Right forelimb (tissue), 1 donor: ENCODE results near the gene MACF1.

Source experiments
- DNase-seq: peaks from one replicate; pipeline ENCODE4 v3.0.0-alpha.2; 2018

MACF1 gene

DNA sequence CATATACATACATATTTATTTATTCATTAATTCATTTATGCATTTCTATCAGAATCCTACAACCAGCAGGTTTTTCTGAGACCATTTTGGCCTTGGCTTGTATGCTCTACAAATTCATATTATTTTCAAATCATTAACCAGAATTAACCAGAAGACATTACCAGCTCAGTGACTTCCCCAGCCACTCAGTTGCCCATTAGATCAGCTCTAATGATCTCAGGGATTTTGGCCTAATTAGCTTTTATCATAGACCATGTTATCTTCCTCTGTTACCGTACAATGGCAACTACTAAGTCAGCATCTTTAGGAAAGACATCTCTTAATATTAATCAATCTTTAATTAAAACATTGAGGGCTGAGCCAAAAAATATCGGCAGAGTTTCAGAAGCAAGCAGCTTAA, 196.6 kb downstream of the MACF1 start:
- DNase-seq = no peak

DNA sequence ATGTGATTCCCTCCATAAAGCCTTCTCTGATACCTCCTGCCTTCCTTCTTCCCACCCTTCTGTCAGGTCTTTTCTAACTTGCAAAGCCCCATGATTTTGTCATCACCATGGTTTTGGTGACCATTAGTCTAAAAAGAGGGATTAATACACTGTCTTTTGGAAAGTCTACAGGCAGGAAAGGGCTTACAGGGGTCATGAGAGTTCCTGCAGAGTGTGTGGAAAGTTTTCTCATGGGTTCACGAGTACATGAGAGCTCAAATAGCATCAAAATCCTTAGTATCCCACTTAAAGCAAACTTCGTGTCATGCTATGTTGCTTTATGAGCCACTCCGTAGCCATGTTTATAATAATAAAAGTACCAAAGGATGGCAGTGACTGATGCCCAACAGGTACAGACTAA, 200.4 kb downstream of the MACF1 start:
- no peak for DNase-seq

DNA sequence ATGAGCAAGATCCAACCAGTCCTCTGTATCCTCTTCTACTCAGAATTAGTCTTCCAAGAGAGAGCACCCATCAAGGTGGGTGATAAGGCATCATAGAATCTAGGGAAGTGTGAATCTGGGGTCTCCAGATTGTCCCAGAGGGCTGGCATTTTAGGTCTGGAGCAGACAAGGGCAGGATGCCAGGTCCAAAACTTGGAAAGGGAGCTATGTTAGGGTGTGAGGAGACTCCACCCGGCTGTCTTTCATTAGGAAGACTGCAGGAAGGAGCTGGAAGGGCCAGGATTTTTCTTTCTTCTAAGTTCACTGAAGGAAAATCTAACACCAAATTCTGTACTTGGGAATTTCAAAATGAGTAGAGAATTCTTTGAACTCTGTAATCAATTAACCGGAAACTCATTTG, 200.9 kb downstream of the MACF1 start:
- DNase-seq = no peak

DNA sequence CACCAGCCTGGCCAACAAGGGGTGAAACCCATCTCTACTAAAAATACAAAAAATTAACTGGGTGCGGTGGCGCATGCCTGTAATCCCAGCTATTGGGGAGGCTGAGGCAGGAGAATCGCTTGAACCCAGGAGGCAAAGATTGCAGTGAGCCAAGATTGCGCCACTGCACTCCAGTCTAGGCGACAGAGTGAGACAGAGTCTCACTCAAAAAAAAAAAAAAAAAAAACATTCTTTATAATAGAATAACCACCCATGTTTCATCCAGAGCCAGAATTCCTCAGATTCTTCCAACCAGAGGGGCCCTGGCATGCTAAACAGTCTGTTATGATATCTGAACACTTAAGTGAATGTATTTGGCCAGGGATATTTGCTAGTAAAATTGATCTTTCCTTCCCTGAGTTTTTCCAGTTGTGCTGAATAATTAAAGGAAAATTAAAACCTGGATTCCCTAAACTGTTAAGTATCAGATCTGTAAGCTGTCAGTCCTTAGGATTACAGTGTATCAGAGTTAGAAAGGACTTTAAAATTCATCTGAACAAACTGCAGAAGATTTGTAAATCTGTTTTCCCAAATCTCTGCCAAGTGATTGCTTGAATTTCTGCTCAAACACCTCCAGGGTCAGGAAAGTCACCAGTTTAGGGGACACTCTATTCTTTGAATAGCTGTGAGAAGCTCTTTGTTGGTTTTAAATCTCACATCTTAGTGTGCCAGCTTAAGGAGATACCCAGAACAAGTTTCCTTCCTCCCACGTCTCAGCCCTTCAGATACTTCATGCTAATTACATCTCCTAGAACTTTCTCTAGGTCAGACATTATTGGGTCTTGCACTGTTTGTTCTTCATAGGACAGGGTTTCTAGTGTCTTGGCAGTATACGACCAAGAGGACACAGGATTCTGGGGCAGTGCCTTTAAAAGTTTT, 202.3 kb downstream of the MACF1 start:
- no peak for DNase-seq

DNA sequence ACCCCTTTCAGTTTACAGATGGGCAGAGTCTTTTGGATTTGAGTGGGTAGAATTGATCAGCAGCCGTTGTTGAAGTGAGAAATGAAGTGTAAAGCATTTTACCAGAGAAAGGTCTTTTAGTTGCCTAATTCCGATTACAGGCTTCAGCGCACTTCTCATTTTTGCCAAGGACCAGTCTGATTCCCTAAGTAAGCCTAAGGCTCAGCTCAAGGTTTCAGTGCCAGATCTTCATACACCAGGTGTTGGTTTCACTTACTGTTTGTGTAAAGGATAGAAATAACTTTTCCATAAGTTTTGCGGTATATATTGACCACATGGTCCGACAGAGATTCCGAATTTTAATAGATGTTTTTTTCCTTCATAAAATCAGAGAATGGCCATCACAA, 203.0 kb downstream of the MACF1 start:
- DNase-seq = no peak

DNA sequence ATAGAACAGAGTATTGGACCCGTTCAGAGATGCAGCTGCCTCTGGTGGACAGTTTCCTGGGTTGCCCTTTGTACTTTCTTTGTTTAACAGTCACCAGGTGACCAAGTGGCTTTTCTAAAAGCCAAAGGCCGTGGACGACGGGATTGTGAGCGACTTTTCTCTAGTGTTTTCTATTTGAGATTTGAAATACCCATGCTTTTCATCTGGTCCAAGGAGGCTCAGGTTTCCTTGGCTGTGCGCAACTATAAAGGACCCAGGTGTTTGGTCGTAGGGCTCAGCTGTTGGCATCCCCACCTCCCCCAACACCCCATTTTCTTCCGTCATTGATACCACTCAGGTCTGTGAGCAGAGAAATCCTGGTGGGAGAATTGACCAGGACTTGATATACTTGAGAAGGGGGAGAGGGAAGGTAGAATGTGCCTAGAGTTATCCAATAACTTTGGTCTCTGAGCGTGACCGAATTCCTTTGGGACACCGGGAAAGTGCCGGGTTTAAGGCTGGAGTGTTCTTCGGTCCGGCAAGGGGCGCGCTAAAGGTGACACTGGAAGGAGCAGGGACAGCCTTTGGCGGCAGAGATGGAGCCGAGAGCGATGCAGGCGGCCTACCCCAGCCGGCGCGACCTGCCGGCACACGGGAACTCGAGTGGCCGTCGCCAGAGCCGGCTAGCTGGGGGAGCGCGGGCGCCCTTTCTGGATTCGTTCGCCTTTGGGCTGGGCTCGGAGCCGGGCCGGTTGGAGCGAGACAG, 203.6 kb downstream of the MACF1 start:
- no peak for DNase-seq

DNA sequence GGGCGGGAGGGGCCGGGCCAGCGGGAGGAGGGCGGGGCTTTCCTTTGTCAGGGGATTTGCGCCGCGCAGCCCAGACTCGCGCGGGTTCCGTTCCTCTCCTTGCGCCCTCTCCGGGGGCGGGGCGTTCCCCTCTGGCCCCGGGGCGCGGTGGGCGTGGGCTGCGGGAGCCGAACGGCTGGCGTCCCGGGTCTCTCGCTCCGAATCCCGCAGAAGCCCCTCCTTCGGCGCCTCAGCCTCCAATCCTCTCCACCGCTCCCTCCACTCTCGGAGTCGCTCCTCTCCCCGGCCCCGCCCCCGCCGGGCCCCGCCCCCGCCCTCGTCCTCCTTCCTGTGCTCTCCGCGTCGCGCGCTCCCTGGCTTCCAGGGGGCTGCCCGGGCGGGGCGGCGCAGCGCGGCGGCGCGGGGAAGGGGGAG, 204.2 kb downstream of the MACF1 start:
- DNase-seq = peak; percentile 98

DNA sequence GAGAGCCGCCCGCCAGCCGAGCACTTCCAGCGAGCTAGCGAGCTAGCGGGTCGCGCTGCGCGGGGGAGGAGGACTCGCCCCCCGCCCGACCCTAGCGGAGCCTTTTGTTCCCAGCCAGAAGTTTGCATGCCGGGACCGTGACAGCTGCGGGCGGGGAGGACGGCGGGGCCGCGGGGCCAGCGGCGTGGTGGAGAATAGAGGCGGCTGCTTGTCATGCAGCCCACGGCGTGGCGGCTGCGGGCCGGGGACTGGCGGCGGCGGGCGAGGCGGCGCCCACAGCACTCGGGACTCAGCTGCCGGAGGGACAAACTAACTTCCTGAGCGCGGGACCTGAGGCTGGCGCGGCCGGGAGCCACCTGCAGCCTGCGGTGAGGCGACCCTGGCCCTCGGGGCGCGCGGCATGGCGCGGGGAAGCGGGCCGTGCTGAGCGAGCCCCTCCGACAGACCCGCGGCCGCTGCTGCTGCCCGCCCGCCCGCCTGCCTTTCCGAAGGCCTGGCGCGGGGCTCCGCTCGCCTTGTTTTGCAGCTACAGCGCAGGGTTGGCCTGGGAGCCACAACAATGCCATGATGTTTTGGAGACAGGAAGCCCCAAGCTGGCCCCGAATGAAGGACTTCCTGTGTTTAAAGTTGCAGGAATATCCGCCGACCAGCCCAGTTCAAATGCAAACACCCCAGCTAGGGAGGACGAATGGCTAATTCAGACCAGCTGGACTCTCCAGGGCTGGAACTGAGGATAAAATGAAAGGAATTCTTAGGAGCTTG, 204.7 kb downstream of the MACF1 start:
- DNase-seq = peak; percentile 70

DNA sequence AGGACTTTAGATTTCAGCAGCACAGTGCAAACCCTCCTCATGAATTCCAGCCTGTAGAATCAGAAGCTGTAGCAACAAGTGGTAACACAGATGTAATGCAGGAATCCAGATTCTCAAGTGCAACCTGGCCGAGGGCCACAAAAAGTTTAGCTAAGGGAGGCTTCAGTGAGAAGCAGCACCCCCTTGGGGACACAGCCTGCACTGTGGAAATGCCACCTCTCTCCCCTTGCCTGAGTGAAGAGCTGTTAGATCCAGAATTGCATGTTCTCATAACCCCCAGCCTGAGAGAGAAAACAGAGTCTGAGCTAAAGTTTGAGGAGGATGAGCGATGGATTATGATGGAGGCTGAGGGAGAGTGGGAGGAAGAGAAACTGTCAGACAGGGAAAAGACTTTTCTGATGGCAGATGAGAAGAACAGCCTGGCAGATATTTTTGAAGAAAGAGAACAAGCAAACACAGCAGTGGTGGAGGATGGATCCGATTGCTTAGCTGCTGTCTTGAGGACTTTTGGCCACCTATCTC, 206.5 kb downstream of the MACF1 start:
- peak; percentile 75 for DNase-seq

DNA sequence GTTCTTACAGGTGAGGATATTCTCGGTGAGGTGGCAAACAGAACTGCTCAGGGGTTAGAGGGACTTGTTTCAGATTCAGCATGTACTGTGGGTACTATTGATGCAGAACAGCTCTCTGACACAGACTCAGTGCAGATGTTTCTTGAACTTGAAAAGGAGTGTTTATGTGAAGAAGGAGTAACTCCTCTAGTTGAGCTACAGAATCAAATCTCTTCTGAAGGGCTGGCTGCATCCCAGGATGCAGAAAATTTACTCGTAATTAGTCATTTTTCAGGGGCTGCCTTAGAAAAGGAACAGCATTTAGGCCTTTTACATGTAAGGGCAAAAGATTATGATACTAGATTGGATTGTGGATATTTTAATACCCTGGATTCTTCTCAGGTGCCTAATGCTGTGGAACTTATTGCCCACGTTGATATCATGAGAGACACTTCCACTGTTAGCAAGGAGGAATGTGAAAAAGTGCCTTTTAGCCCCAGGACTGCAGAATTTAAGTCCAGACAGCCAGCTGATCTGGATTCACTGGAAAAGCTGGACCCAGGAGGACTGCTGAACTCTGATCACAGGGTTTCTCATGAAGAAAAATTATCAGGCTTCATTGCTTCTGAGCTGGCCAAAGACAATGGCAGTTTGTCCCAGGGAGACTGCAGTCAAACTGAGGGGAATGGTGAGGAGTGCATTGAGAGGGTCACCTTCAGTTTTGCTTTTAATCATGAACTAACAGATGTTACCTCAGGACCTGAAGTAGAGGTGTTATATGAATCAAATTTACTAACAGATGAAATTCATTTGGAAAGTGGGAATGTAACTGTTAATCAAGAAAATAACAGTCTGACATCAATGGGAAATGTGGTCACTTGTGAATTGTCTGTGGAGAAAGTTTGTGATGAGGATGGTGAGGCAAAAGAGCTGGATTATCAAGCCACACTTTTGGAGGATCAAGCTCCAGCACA, 207.3 kb downstream of the MACF1 start:
- no peak for DNase-seq

DNA sequence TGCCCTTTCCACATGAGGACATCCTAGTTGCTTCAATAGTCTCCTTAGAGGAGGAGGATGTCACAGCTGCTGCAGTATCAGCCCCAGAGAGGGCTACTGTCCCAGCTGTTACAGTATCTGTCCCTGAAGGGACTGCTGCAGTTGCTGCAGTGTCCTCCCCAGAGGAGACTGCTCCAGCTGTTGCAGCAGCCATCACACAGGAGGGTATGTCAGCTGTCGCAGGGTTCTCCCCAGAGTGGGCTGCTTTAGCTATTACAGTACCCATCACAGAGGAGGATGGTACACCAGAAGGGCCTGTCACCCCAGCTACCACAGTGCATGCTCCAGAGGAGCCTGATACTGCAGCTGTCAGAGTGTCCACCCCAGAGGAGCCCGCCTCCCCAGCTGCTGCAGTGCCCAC, 208.4 kb downstream of the MACF1 start:
- no peak for DNase-seq

DNA sequence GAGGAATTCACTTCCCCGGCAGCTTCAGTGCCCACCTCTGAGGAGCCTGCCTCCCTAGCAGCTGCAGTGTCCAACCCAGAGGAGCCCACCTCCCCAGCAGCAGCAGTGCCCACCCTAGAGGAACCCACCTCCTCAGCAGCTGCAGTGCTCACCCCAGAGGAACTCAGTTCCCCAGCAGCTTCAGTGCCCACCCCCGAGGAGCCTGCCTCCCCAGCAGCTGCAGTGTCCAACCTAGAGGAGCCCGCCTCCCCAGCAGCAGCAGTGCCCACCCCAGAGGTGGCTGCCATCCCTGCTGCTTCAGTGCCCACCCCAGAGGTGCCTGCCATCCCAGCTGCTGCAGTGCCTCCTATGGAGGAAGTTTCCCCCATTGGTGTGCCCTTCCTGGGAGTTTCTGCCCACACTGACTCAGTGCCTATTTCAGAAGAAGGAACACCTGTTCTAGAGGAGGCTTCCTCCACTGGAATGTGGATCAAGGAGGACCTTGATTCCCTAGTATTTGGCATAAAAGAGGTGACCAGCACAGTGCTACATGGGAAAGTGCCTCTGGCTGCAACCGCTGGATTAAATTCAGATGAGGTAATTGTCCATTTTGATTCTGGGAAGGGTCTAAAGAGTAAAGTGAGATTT, 209.5 kb downstream of the MACF1 start:
- no peak for DNase-seq

DNA sequence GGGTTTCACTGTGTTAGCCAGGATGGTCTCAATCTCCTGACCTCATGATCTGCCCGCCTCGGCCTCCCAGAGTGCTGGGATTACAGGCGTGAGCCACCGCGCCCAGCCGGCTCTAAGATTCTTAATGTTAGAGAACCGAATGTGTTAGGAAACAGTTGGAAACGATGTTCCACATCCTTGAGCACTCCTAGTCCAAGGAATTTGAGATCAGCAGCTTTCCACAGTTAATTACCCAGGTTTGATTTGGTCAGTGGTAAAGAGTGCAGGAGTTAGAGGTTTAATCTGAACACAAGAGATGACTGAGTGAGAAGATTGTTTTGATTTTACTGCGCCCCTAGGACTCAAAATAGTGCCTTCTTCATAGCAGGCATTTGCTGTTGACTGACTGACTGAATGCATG, 211.1 kb downstream of the MACF1 start:
- DNase-seq = no peak

DNA sequence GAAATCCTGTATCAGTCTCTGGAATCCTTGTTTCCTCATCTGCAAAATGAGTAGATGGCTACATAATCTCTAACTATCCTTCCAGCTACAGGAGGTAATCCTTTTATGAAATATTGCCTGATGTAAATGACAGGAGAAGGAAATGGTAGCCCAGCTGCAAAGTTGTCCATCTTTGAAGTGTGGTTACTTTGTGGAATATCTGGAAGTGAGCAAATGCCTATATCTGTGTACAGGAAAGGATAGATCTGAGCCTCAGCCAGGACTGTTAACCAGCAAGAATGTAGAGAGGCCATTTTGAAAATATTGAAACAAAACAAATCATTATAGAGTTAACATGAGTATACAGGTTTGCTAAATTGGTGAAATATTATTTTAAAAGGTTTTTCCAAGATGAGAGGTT, 212.1 kb downstream of the MACF1 start:
- DNase-seq = no peak

DNA sequence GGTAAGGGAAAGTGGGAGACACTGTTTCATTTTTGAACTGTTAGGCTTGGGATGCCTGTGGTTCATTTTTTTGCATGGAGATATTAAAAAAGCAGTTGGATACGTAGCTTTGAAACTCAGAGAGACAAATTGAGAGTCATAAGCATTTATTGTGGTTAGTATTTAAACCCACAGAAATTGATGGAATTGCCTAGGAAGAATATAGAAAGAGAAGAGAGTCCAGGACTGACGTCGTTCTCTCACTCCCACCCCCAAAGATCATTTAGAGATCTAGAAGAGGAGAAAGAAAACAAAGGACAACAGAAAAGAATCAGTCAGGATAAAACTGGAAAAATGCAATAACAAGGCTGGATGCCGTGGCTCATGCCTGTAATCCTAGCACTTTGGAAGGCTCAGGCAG, 213.7 kb downstream of the MACF1 start:
- no peak for DNase-seq

DNA sequence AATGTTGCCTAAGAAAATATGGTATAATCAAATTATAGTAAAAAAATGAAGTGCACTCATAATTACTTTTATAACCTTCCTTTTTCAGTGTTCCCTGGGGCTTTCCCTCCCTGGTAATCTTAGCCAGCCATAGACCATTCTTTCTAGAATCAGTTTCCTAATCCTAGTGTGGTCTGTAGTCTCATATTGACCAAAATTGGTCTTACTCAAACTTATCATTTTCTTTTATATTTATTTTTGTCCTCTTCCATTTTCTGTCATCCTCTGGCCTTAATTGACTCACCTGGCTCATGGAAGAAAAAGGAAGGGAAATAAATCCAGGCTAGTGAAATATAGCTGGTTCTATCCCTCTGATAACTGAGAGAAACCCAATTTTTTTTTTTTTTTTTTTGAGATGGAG, 216.0 kb downstream of the MACF1 start:
- no peak for DNase-seq

DNA sequence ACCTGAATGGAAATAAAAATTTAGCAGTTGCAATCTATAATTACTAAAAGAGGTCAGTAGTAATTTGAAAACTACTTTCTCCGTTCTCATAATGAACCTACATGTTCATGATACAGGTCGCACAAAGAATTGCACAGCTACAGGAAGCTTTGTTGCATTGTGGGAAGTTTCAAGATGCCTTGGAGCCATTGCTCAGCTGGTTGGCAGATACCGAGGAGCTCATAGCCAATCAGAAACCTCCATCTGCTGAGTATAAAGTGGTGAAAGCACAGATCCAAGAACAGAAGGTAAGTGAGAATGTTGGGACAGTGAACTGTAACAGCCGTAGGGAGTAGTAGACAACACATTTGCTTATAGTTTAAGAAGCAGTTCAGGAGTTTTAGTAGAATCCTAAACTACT, 218.1 kb downstream of the MACF1 start:
- DNase-seq = no peak

DNA sequence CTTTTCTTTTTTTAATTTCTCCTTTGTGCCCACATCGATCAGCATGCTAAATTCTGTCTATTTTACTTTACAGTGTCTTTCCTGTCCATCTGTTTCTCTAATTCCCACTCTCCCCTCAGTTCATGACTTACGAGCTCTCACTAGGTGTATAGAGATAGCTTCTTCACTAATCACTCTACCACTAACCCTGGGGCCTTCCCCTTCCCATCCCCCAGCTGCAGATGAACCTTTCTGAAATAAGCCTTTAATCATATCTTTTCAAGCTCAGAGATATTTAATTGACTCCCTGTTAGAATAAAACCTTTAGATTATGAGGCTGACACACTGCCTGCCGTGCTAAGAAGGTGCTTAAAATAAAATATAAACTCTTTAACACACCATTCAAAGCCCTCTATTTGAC, 220.7 kb downstream of the MACF1 start:
- DNase-seq = no peak

DNA sequence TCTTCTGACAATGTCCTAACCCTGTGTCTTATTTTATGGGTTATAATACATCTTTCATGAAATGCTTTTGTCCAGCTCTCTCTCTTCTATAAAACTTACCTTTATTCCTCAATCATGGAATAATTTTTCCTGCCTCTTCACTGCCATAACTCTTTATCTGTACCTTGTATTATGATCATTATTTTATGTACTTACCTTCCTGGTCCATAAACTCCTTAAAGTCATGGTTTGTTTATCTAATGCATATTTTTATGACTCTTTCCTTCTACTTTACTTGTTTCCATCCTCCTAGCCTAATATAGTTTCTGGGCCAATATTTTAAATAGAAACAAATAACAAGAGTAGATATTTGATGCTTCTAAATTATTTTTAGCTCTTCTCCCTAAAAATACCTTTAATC, 221.1 kb downstream of the MACF1 start:
- no peak for DNase-seq

DNA sequence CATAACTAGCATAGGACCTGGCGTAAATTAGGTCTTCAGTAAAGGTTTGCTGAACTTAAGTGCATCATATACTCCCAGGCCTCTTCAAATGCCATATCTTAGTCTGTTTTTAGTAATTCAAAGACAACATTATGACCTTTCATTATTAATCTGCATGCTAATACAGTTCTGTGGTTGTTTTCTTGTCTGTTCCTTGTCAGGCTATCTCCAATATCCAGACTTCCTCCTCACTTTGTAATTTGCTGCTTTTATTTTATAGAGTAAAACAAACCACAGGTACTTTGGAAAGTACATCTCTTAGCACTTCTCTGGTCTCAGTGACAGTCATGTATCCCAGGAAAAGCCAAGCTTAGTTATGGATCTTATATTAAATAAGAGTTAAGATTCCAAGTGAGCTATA, 221.9 kb downstream of the MACF1 start:
- no peak for DNase-seq

DNA sequence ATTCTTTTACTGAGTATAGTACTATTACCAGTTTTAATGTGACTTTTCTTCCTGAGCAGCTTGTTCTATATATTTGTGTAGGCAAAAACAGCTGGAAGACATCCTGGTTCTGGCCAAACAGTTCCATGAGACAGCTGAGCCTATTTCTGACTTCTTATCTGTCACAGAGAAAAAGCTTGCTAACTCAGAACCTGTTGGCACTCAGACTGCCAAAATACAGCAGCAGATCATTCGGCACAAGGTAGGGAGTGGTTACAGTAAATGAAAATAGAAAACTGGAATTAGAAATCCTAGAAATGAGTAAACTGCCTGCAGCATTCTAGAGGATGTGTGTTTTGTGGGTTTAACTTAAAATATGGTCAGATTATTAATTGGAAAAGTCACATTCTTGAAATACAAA, 222.9 kb downstream of the MACF1 start:
- DNase-seq = no peak

DNA sequence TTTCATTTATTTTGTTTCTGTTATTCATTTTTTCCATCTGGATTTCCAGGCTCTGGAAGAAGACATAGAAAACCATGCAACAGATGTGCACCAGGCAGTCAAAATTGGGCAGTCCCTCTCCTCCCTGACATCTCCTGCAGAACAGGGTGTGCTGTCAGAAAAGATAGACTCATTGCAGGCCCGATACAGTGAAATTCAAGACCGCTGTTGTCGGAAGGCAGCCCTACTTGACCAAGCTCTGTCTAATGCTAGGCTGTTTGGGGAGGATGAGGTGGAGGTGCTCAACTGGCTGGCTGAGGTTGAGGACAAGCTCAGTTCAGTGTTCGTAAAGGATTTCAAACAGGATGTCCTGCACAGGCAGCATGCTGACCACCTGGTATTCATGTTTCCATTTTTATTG, 223.4 kb downstream of the MACF1 start:
- DNase-seq = no peak
